C4-2B (cell line): ENCODE measurements around the gene LEUTX.

Experiments used
- ZFX ChIP-seq: fragments of 450-650 bp; IDR thresholded peaks from 2 replicates; pipeline ENCODE4 v1.6.1; 2017
- TF ChIP-seq, protein P1 (sequence below): fragments of 450-650 bp; conservative IDR thresholded peaks from 2 replicates; pipeline ENCODE4 v1.5.1; 2017; ENCODE audit warnings: mild to moderate bottlenecking

DNA sequence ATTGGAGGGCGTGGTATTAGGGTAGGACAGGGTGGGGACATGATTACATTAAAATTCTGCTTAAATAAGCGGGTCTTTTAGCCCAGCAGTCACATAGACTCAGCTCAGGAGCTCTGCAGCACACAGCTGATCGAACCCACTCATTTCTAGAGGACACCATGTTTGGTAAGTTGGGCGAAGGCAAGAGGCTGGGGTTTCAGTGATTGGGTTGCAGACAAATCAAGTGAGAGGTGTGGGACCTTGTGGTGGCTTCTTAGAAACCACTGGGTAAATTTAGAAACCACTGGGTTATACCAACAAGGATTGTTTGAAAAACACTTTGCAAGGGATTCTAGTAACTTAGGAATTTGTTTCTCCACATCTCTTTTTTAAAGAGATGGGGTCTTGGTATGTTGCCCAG lies at the start of gene LEUTX:
- TF ChIP-seq, protein P1, sequence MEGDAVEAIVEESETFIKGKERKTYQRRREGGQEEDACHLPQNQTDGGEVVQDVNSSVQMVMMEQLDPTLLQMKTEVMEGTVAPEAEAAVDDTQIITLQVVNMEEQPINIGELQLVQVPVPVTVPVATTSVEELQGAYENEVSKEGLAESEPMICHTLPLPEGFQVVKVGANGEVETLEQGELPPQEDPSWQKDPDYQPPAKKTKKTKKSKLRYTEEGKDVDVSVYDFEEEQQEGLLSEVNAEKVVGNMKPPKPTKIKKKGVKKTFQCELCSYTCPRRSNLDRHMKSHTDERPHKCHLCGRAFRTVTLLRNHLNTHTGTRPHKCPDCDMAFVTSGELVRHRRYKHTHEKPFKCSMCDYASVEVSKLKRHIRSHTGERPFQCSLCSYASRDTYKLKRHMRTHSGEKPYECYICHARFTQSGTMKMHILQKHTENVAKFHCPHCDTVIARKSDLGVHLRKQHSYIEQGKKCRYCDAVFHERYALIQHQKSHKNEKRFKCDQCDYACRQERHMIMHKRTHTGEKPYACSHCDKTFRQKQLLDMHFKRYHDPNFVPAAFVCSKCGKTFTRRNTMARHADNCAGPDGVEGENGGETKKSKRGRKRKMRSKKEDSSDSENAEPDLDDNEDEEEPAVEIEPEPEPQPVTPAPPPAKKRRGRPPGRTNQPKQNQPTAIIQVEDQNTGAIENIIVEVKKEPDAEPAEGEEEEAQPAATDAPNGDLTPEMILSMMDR: no peak
- TF ChIP-seq ZFX: no peak
